K562 (cell line): Measurements from ENCODE around the gene TBC1D2. TPM values are rescaled to one million over a fixed set of nuclear protein-coding genes. Genes with fewer than 3 reads are reported as not detected.

Experiments used
- ARID4B ChIP-seq: sonication (generic); formaldehyde crosslinking; IDR thresholded peaks from 2 replicates; pipeline ENCODE4 v1.8.0; 2022; ENCODE audit warnings: mild to moderate bottlenecking, missing genetic modification reagents
- ATF7 ChIP-seq: fragments of 450-650 bp; IDR thresholded peaks from 2 replicates; pipeline ENCODE4 v1.7.1; 2014; ENCODE audit warnings: mild to moderate bottlenecking, moderate library complexity
- BCOR ChIP-seq: fragments of 450-650 bp; IDR thresholded peaks from 2 replicates; pipeline ENCODE4 v1.6.1; 2016
- CREB1 ChIP-seq, 2 experiments: sonication (generic) in 1 of 2; formaldehyde crosslinking in 1 of 2; IDR thresholded peaks; 2 replicates each; pipeline versions ENCODE4 v1.6.1 to v1.8.0; 2012 to 2022; ENCODE audit warnings: inconsistent platforms in 1 of 2, mild to moderate bottlenecking in 1 of 2, missing genetic modification reagents in 1 of 2, moderate library complexity in 1 of 2
- E2F6 ChIP-seq, 2 experiments: IDR thresholded peaks; 2 replicates each; pipeline ENCODE4 v1.6.1; 2011; ENCODE audit warnings: borderline replicate concordance in 1 of 2, control low read depth in 1 of 2, low read depth in 1 of 2, low read length in 1 of 2, mild to moderate bottlenecking in 1 of 2, mixed read lengths in 1 of 2, moderate library complexity in 1 of 2; ENCODE audit not compliant: insufficient read depth in 1 of 2, insufficient read length in 1 of 2, poor library complexity in 1 of 2, severe bottlenecking in 1 of 2; ENCODE audit errors: extremely low read depth in 1 of 2
- ETS1 ChIP-seq: conservative IDR thresholded peaks from 2 replicates; pipeline ENCODE4 v1.6.1; 2011; ENCODE audit warnings: low read depth, mild to moderate bottlenecking, low read length; ENCODE audit not compliant: control insufficient read depth
- KLF1 ChIP-seq: fragments of 450-650 bp; IDR thresholded peaks from 2 replicates; pipeline ENCODE4 v1.6.1; 2016; ENCODE audit warnings: missing genetic modification characterization, missing compliant biosample characterization
- MYC ChIP-seq, 2 experiments: fragments of 250-450 bp in 1 of 2; sonication (Bioruptor Pico) in 1 of 2; IDR thresholded peaks; 2 replicates each; pipeline versions ENCODE4 v1.5.1 to v1.6.1; 2012 to 2021; ENCODE audit warnings: low read depth in 2 of 2, borderline replicate concordance in 1 of 2, improper control_type of control experiment in 1 of 2, low read length in 1 of 2, mild to moderate bottlenecking in 1 of 2, moderate library complexity in 1 of 2
- POLR2A ChIP-seq: fragments of 450-650 bp; conservative IDR thresholded peaks from 2 replicates; pipeline ENCODE4 v1.6.1; 2016
- POLR2AphosphoS5 ChIP-seq: IDR thresholded peaks from 2 replicates; pipeline ENCODE4 v1.6.1; 2011; ENCODE audit warnings: mild to moderate bottlenecking, low read depth, low read length, moderate library complexity; ENCODE audit not compliant: control insufficient read depth, insufficient read depth
- POLR2G ChIP-seq: fragments of 200-400 bp; formaldehyde crosslinking; IDR thresholded peaks from 2 replicates; pipeline ENCODE4 v1.6.1; 2017; ENCODE audit warnings: low read depth, mild to moderate bottlenecking, antibody characterized with exemption, low read length, moderate library complexity
- SAFB ChIP-seq: fragments of 200-400 bp; formaldehyde crosslinking; IDR thresholded peaks from 2 replicates; pipeline ENCODE4 v1.6.1; 2017; ENCODE audit warnings: low read depth, low read length, borderline replicate concordance
- SUPT5H ChIP-seq: fragments of 450-650 bp; IDR thresholded peaks from 2 replicates; pipeline ENCODE4 v1.6.1; 2016
- ZNF354B ChIP-seq: fragments of 250-450 bp; sonication (Bioruptor Pico); IDR thresholded peaks from 2 replicates; pipeline ENCODE4 v1.4.0; 2020
- polyA plus RNA-seq, 8 experiments: library from polyadenylated mRNA; depleted of rRNA in 4 of 8; stranded (reverse) in 5 of 8; unstranded in 3 of 8; fragments of >200 nt; fragmentation: Nextera tagmentation in 2 of 8; fragmentation: Illumina TruSeq in 1 of 8; extraction: Ambion mirVana in 2 of 8; extraction: Trizol in 1 of 8; gene quantifications; 2 replicates each; pipeline versions ENCODE4 v1.2.1 to v1.2.3, GENCODE V29; 2011 to 2014; ENCODE audit warnings: inconsistent platforms in 1 of 8, missing spikeins in 1 of 8
- total RNA-seq, 7 experiments: library from RNA; depleted of rRNA in 6 of 7; stranded (reverse); fragments of >200 nt in 6 of 7; fragmentation: Illumina TruSeq in 2 of 7; extraction: Trizol in 2 of 7; gene quantifications; 2 replicates each; pipeline versions ENCODE4 v1.2.1 to v1.2.3, GENCODE V29; 2011 to 2021; ENCODE audit warnings: low replicate concordance in 1 of 7
- TF ChIP-seq, protein P1 (sequence below): sonication (generic); formaldehyde crosslinking; IDR thresholded peaks from 2 replicates; pipeline ENCODE4 v1.8.1; 2023; ENCODE audit warnings: mild to moderate bottlenecking, missing genetic modification reagents

The TBC1D2 gene
- total and polyA plus RNA-seq, 9 of the 15 experiments (the other 6 are each of a cell fraction or from before 2014, with no cell fraction given): 0.10 to 7.0 (median 2.5) TPM

- TF ChIP-seq, protein P1, sequence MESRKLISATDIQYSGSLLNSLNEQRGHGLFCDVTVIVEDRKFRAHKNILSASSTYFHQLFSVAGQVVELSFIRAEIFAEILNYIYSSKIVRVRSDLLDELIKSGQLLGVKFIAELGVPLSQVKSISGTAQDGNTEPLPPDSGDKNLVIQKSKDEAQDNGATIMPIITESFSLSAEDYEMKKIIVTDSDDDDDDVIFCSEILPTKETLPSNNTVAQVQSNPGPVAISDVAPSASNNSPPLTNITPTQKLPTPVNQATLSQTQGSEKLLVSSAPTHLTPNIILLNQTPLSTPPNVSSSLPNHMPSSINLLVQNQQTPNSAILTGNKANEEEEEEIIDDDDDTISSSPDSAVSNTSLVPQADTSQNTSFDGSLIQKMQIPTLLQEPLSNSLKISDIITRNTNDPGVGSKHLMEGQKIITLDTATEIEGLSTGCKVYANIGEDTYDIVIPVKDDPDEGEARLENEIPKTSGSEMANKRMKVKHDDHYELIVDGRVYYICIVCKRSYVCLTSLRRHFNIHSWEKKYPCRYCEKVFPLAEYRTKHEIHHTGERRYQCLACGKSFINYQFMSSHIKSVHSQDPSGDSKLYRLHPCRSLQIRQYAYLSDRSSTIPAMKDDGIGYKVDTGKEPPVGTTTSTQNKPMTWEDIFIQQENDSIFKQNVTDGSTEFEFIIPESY: peak; percentile 76
- TF ChIP-seq ZNF354B (CRISPR knock-in tag): no peak
- no peak for TF ChIP-seq CREB1 (IDR thresholded peaks at IDR 0.05)
- peak; percentile 20; the same call in 1 of the 2 replicates for TF ChIP-seq CREB1 (CRISPR knock-in tag; IDR thresholded peaks at IDR 0.05)
- TF ChIP-seq SAFB: peak; percentile 84
- TF ChIP-seq ETS1: 0 out of 2 replicates have a peak, but pooled peaks have one; percentile 11
- peak; percentile 45 to 81 for TF ChIP-seq E2F6 (IDR thresholded peaks at IDR 0.05; ENCODE audit: borderline replicate concordance in 1 of 2, extremely low read depth in 1 of 2, insufficient read depth in 1 of 2, insufficient read length in 1 of 2, low read depth in 1 of 2, low read length in 1 of 2, poor library complexity in 1 of 2, severe bottlenecking in 1 of 2)
- TF ChIP-seq BCOR: peak; percentile 83
- peak; percentile 87 for TF ChIP-seq POLR2G
- peak; percentile 58; the same call in 1 of the 2 replicates for TF ChIP-seq ARID4B (CRISPR knock-in tag)
- peak; percentile 79 for TF ChIP-seq POLR2A
- no peak for TF ChIP-seq KLF1 (tag)
- TF ChIP-seq MYC (IDR thresholded peaks at IDR 0.05; ENCODE audit: low read depth, low read length): no peak; the same call in none of the 2 replicates
- TF ChIP-seq MYC (CRISPR knock-in tag; IDR thresholded peaks at IDR 0.05; ENCODE audit: borderline replicate concordance, low read depth): peak; percentile 49; the same call in 1 of the 2 replicates
- TF ChIP-seq ATF7: peak; percentile 54
- peak; percentile 45 for TF ChIP-seq POLR2AphosphoS5
- TF ChIP-seq SUPT5H: peak; percentile 74
Measured at GRCh38 chr9:98192503-98193335, 62.7 kb downstream of the TBC1D2 start, which contains the start of gene CORO2A (continued).
